Subcutaneous abdominal adipose tissue (tissue), 5 donors: Measurements from ENCODE around the gene PPIE.

Source experiments
- H3K27ac ChIP-seq: one replicate; pipeline ENCODE4 v1.7.0; 2013; ENCODE audit warnings: low read depth, mild to moderate bottlenecking, inconsistent platforms, low read length, moderate library complexity
- H3K27me3 ChIP-seq, 5 donors: one replicate each; pipeline ENCODE4 v1.7.0; 2013; ENCODE audit warnings: low read length in 5 of 5, inconsistent platforms in 1 of 5; ENCODE audit not compliant: control insufficient read depth in 5 of 5, insufficient read depth in 4 of 5
- H3K36me3 ChIP-seq, 5 donors: one replicate each; pipeline ENCODE4 v1.7.0; 2013; ENCODE audit warnings: low read length in 5 of 5; ENCODE audit not compliant: control insufficient read depth in 5 of 5, insufficient read depth in 5 of 5
- H3K4me1 ChIP-seq, 5 donors: one replicate each; pipeline ENCODE4 v1.7.0; 2013; ENCODE audit warnings: low read length in 5 of 5, mild to moderate bottlenecking in 3 of 5, moderate library complexity in 1 of 5; ENCODE audit not compliant: control insufficient read depth in 5 of 5, insufficient read depth in 5 of 5
- H3K4me3 ChIP-seq, 5 donors: one replicate each; pipeline ENCODE4 v1.7.0; 2013; ENCODE audit warnings: low read length in 5 of 5, low read depth in 1 of 5
- H3K9ac ChIP-seq, 5 donors: one replicate each; pipeline ENCODE4 v1.7.0; 2013; ENCODE audit warnings: low read length in 5 of 5, mild to moderate bottlenecking in 4 of 5, moderate library complexity in 3 of 5
- H3K9me3 ChIP-seq, 5 donors: one replicate each; pipeline ENCODE4 v1.7.0; 2013; ENCODE audit warnings: low read length in 5 of 5; ENCODE audit not compliant: control insufficient read depth in 5 of 5
- donor health status: healthy.
- donor health status: healthy.
- donor health status: healthy.
- donor health status: healthy.
- donor health status: healthy.

The PPIE gene

GRCh38 chr1:39696448-39696847 lies 42.2 kb upstream of the PPIE start:
- H3K9ac ChIP-seq, result no peak overlapping the region
- H3K9me3 ChIP-seq, result no peaks in the 10 kb centered on the region
- peaks cover 0 to 18% (median 12%) of the 10 kb centered on the region in 5 donors for H3K4me1 ChIP-seq
- no peak overlapping the region for H3K27ac ChIP-seq
- peaks cover 19 to 33% (median 21%) of the 10 kb centered on the region in 5 donors for H3K27me3 ChIP-seq
- no peaks in the 10 kb centered on the region for H3K36me3 ChIP-seq
- H3K4me3 ChIP-seq, result no peak overlapping the region

GRCh38 chr1:39698568-39698967 lies 40.1 kb upstream of the PPIE start:
- Histone ChIP-seq H3K4me3 (no peak overlapping the region), H3K4me1 (peaks cover 0 to 7% (median 4%) of the 10 kb centered on the region in 5 donors), H3K9me3 (no peaks in the 10 kb centered on the region), H3K36me3 (no peaks in the 10 kb centered on the region), H3K27ac (no peak overlapping the region), H3K27me3 (peaks cover 4 to 11% (median 9%) of the 10 kb centered on the region in 5 donors), H3K9ac (no peak overlapping the region)

DNA sequence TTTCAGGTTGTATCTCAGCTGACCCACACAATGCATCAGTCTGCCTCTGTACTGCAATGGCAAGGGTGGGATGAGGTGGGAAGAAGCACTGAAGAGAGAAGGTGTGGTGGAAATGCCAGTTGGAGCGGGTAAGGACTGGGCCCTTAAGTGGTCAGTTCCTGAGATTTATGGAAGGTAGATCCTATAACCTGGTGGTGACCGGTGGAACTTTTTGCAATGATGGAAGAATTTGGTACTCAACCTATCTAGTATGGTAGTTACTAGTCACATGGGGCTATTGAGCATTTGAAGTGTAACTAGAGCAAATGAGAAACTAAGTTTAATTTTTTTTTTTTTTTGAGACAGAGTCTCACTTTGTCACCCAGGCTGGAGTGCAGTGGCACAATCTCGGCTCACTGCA lies 39.3 kb upstream of the PPIE start:
- peaks cover 4 to 10% (median 9%) of the 10 kb centered on the region in 5 donors for H3K27me3 ChIP-seq

DNA sequence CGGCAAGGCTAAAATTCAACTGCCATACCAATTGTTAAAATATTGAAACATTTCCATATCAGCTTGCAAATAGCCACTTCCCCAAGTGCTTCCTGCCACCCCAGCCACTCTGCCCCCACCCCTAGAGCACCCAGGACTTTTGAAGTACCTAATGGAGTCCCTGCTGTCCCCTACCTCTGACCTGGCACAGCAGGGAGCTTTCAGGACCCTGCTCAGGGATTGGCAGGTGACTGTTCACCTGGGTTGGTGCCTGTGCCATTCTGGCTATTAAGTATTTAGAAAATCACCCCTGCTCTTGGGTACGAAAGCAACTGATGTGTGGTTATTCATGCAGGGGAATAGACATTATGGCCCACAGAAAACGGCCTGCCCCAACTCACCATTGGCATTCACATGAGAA lies 38.3 kb upstream of the PPIE start:
- H3K4me3 ChIP-seq, result no peak overlapping the region
- no peak overlapping the region for H3K9ac ChIP-seq
- no peaks in the 10 kb centered on the region for H3K9me3 ChIP-seq
- H3K4me1 ChIP-seq, result peaks cover 0 to 7% (median 4%) of the 10 kb centered on the region in 5 donors
- H3K27me3 ChIP-seq, result peaks cover 0 to 9% (median 4%) of the 10 kb centered on the region in 5 donors
- no peak overlapping the region for H3K27ac ChIP-seq
- H3K36me3 ChIP-seq, result no peaks in the 10 kb centered on the region

More for the DNA sequence above, 39.3 kb upstream of the PPIE start:
- no peaks in the 10 kb centered on the region for H3K36me3 ChIP-seq
- no peak overlapping the region for H3K27ac ChIP-seq
- H3K4me1 ChIP-seq, result peaks cover 0 to 7% (median 4%) of the 10 kb centered on the region in 5 donors
- H3K9me3 ChIP-seq, result no peaks in the 10 kb centered on the region
- H3K9ac ChIP-seq, result no peak overlapping the region
- no peak overlapping the region for H3K4me3 ChIP-seq

DNA sequence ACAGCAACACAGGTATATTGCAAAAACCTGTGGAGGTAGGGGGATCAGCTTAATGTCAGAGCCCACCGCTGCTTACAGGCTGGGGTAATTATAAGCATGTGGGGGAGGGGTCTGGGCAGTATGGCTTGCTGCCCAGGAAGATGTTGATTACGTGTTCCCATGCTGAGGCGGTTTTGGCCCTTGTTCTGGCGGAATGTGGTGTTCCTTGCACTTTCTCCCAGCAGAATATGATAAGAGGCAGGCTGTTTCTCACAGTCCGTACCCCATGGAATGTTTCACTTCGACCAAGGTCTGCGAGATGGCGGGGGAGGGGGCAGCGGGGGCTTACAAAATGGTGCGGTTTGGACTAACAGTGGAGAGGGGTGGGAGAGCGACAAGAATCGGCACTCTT lies 37.6 kb upstream of the PPIE start:
- Histone ChIP-seq H3K36me3 (no peaks in the 10 kb centered on the region), H3K27ac (no peak overlapping the region), H3K9ac (peak overlapping the region in 1 of 5 donors; percentile 43), H3K27me3 (peaks cover 0 to 9% (median 4%) of the 10 kb centered on the region in 5 donors), H3K4me3 (no peak overlapping the region), H3K4me1 (peaks cover 0 to 7% (median 4%) of the 10 kb centered on the region in 5 donors), H3K9me3 (no peaks in the 10 kb centered on the region)

GRCh38 chr1:39704757-39705156 lies 33.9 kb upstream of the PPIE start:
- H3K36me3 ChIP-seq, result no peaks in the 10 kb centered on the region
- no peak overlapping the region for H3K9ac ChIP-seq
- H3K27ac ChIP-seq, result no peak overlapping the region
- H3K9me3 ChIP-seq, result no peaks in the 10 kb centered on the region
- H3K4me3 ChIP-seq, result no peak overlapping the region
- peaks cover 0 to 7% (median 4%) of the 10 kb centered on the region in 5 donors for H3K4me1 ChIP-seq
- peaks cover 0 to 6% (median 3%) of the 10 kb centered on the region in 5 donors for H3K27me3 ChIP-seq

GRCh38 chr1:39707506-39707905 lies 31.2 kb upstream of the PPIE start:
- no peaks in the 10 kb centered on the region for H3K9me3 ChIP-seq
- no peaks in the 10 kb centered on the region for H3K36me3 ChIP-seq
- H3K27ac ChIP-seq, result no peak overlapping the region

DNA sequence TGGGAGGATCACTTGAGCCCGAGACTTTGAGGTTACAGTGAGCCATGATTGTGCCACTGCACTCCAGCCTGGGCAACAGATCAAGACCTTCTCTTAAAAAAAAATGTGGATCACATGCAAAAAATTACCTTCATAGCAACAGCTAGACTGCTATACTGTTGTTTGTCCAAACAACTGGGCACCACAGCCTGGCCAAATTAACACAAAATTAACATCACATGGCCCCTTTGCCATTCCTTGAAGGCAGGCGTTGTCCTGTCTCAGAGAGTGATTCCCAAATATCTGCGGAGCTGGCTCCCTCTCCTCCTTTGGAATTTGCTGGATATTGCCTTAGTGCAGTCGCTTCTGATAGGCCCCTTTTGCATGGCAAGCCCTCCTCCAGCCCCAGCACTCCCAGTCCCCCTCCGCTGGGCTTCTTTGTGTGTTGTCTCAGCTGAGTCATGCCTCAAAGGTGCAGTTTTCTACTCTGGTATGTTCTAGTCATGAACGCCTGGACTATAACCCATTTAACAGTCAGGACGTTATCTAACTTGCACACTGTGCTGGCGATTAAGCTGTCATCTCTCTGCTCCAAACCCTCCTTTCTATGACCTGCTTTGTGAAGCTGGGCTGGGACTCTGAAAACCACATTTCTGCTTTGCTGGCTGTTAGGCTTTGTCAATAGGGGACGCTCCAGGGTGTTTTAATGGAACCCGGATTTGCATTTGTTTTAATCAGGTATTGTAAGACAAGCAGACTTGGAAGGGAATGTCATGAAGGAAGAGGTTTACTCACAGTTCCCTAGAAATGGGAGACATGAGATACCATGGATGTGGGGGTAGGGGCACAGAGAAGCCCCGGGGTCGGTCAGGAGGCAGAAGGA lies 27.3 kb upstream of the PPIE start:
- H3K9me3 ChIP-seq, result no peaks in the 10 kb centered on the region
- H3K36me3 ChIP-seq, result no peaks in the 10 kb centered on the region
- H3K4me1 ChIP-seq, result no peaks in the 10 kb centered on the region
- H3K4me3 ChIP-seq, result no peak overlapping the region
- H3K27ac ChIP-seq, result no peak overlapping the region
- H3K27me3 ChIP-seq, result peaks cover 3 to 30% (median 3%) of the 10 kb centered on the region in 5 donors
- H3K9ac ChIP-seq, result no peak overlapping the region

More at GRCh38 chr1:39707506-39707905, 31.2 kb upstream of the PPIE start:
- peaks cover 3 to 17% (median 3%) of the 10 kb centered on the region in 5 donors for H3K27me3 ChIP-seq
- H3K9ac ChIP-seq, result no peak overlapping the region
- no peak overlapping the region for H3K4me3 ChIP-seq
- H3K4me1 ChIP-seq, result no peaks in the 10 kb centered on the region

- Histone ChIP-seq H3K36me3 (no peaks in the 10 kb centered on the region), H3K9me3 (no peaks in the 10 kb centered on the region), H3K9ac (no peak overlapping the region), H3K27ac (no peak overlapping the region), H3K4me1 (no peaks in the 10 kb centered on the region), H3K27me3 (peaks cover 3 to 30% (median 8%) of the 10 kb centered on the region in 5 donors), H3K4me3 (no peak overlapping the region)
Measured at GRCh38 chr1:39711966-39712340, 26.7 kb upstream of the PPIE start.

DNA sequence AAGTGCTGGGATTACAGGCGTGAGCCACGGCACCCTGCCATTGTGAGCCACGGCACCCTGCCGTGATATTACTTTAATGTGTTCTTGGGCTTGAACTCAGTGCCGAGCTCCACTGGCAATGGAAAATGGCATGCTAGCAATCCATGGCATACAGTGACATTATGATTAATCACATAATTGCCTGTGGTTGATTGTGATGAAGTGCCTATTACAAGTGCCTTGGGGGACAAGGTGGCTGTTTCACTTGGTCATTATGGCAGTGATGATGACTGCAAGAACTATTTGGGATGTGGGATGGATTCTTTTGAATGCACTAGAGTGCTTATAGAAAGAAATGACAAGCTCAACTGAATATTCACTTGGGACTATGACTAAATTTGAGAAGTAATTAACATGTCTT lies 25.1 kb upstream of the PPIE start:
- no peaks in the 10 kb centered on the region for H3K36me3 ChIP-seq
- peaks cover 9 to 40% (median 13%) of the 10 kb centered on the region in 5 donors for H3K27me3 ChIP-seq
- H3K9me3 ChIP-seq, result no peaks in the 10 kb centered on the region
- H3K9ac ChIP-seq, result no peak overlapping the region
- no peaks in the 10 kb centered on the region for H3K4me1 ChIP-seq
- no peak overlapping the region for H3K27ac ChIP-seq
- H3K4me3 ChIP-seq, result no peak overlapping the region
